ENCODE data around the gene CSRNP3.

Gene CSRNP3

GRCh38 chr2:165691615-165692014 lies 222.1 kb downstream of the CSRNP3 start:
- TF ChIP-seq CTCF (IDR thresholded peaks at IDR 0.05): no peak
- DNase-seq (ENCODE audit: low spot score): no peak
- Histone ChIP-seq H3K4me3 (no peak overlapping the region), H3K27ac (no peak overlapping the region)

GRCh38 chr2:165692906-165693305 lies 223.4 kb downstream of the CSRNP3 start:
- H3K27ac ChIP-seq: no peak overlapping the region
- no peak overlapping the region for H3K4me3 ChIP-seq
- no peak for TF ChIP-seq CTCF (IDR thresholded peaks at IDR 0.05)
- DNase-seq (ENCODE audit: low spot score): no peak

- Histone ChIP-seq H3K27ac (no peak overlapping the region), H3K4me3 (no peak overlapping the region)
- DNase-seq (ENCODE audit: low spot score): no peak
- no peak for TF ChIP-seq CTCF (IDR thresholded peaks at IDR 0.05)
Measured at GRCh38 chr2:165693838-165694237, 224.3 kb downstream of the CSRNP3 start.

GRCh38 chr2:165697748-165698443 lies 228.4 kb downstream of the CSRNP3 start:
- no peak for TF ChIP-seq CTCF (IDR thresholded peaks at IDR 0.05)
- no peak overlapping the region for H3K4me3 ChIP-seq
- H3K27ac ChIP-seq: no peak overlapping the region
- DNase-seq (ENCODE audit: low spot score): no peak

GRCh38 chr2:165698444-165698884 lies 229.0 kb downstream of the CSRNP3 start:
- Histone ChIP-seq H3K4me3 (no peak overlapping the region), H3K27ac (no peak overlapping the region)
- TF ChIP-seq CTCF (IDR thresholded peaks at IDR 0.05): no peak
- no peak for DNase-seq (ENCODE audit: low spot score)

GRCh38 chr2:165699946-165700345 lies 230.4 kb downstream of the CSRNP3 start:
- no peak for TF ChIP-seq CTCF (IDR thresholded peaks at IDR 0.05)
- no peak overlapping the region for H3K27ac ChIP-seq
- DNase-seq (ENCODE audit: low spot score): no peak
- no peak overlapping the region for H3K4me3 ChIP-seq

- Histone ChIP-seq H3K27ac (no peak overlapping the region), H3K4me3 (no peak overlapping the region)
- no peak for TF ChIP-seq CTCF (IDR thresholded peaks at IDR 0.05)
- no peak for DNase-seq (ENCODE audit: low spot score)
Measured at GRCh38 chr2:165700531-165700930, 231.0 kb downstream of the CSRNP3 start.
